HTR-8/SVneo (cell line): ENCODE data around the gene C19orf85.
A peak's percentile ranks its signal among the peaks of the same experiment; 100 is the strongest.

ENCODE experiments used
- DNase-seq: peaks from one replicate; pipeline ENCODE4 v3.0.0; 2011; ENCODE audit warnings: low spot score, mixed read lengths; ENCODE audit not compliant: insufficient read length
- FAIRE-seq: peaks from 2 replicates; lab custom pipeline; 2011; peaks lifted over from hg19 to GRCh38; lab: Jason Lieb, UNC

Gene C19orf85

GRCh38 chr19:55490478-55491432, 26.2 kb upstream of the C19orf85 start:
- DNase-seq, result no peak
- FAIRE-seq, result no peak

GRCh38 chr19:55489711-55490477, 25.3 kb upstream of the C19orf85 start:
- DNase-seq (no peak), FAIRE-seq (no peak)

- DNase-seq (no peak), FAIRE-seq (no peak)
Measured at GRCh38 chr19:55488986-55489710, 24.6 kb upstream of the C19orf85 start.

GRCh38 chr19:55487924-55488687, 23.6 kb upstream of the C19orf85 start, which contains the start of gene SSC5D:
Gene SSC5D, plus strand, starts transcription at chr19:55488436. Its CDS starts 154 bp downstream, at chr19:55488590.
- FAIRE-seq (no peak), DNase-seq (no peak)

- DNase-seq (no peak), FAIRE-seq (no peak)
Measured at GRCh38 chr19:55486971-55487923, 22.7 kb upstream of the C19orf85 start.

- DNase-seq (no peak), FAIRE-seq (no peak)
Measured at GRCh38 chr19:55486043-55486970, 21.8 kb upstream of the C19orf85 start.

- no peak for DNase-seq
- FAIRE-seq, result no peak
Measured at GRCh38 chr19:55485439-55486011, 21.0 kb upstream of the C19orf85 start.

- DNase-seq (peak; percentile 82), FAIRE-seq (peak; percentile 46)
Measured at GRCh38 chr19:55484593-55485438, 20.3 kb upstream of the C19orf85 start, which contains the start of gene NAT14. Gene NAT14, plus strand, starts transcription at chr19:55485188. Its CDS starts 521 bp downstream, at chr19:55485709.

- DNase-seq, result no peak
- peak; percentile 9 for FAIRE-seq
Measured at GRCh38 chr19:55483706-55484592, 19.4 kb upstream of the C19orf85 start.

GRCh38 chr19:55482967-55483705, 18.6 kb upstream of the C19orf85 start:
- FAIRE-seq, result peak; percentile 46
- DNase-seq, result no peak

GRCh38 chr19:55482156-55482961, 17.8 kb upstream of the C19orf85 start:
- DNase-seq, result no peak
- no peak for FAIRE-seq

- no peak for FAIRE-seq
- no peak for DNase-seq
Measured at GRCh38 chr19:55481794-55482155, 17.2 kb upstream of the C19orf85 start.

GRCh38 chr19:55481148-55481793, 16.7 kb upstream of the C19orf85 start:
- no peak for FAIRE-seq
- no peak for DNase-seq
